ENCODE results near the gene GNA14. TPM values are rescaled to one million over a fixed set of nuclear protein-coding genes. Genes with fewer than 3 reads are reported as not detected.

The GNA14 gene
- total and polyA plus RNA-seq, 7 donors = 0.31 to 1.1 (median 0.47) TPM

- no peak overlapping the region for H3K4me3 ChIP-seq
- no peaks in the 10 kb centered on the region for H3K4me1 ChIP-seq
- WGBS, 3 donors = 73 to 75% (median 75%) methylated on average over 10 of the region's 10 CpGs
- no peaks in the 10 kb centered on the region for H3K36me3 ChIP-seq (ENCODE audit: insufficient read depth in 1 of 2, low read depth in 1 of 2)
- ATAC-seq (no peak), DNase-seq (no peak)
- TF ChIP-seq CTCF (IDR thresholded peaks at IDR 0.05) = no peak
- H3K27ac ChIP-seq = no peak overlapping the region
- intact Hi-C loops (cut with DNase I) = no loop called here
- H3K27me3 ChIP-seq (ENCODE audit: insufficient read depth in 3 of 3, low read length in 2 of 3) = no peaks in the 10 kb centered on the region
- H3K9me3 ChIP-seq = no peaks in the 10 kb centered on the region
Observed at GRCh38 chr9:77673941-77674791, 26.0 kb upstream of the GNA14 start.

- no peak overlapping the region for H3K27ac ChIP-seq
- no peak for ATAC-seq
Observed at GRCh38 chr9:77672183-77672582, 24.1 kb upstream of the GNA14 start.

GRCh38 chr9:77667151-77667550, 19.0 kb upstream of the GNA14 start:
- TF ChIP-seq CTCF (IDR thresholded peaks at IDR 0.05) = no peak
- intact Hi-C loops (cut with DNase I) = no loop called here
- Histone ChIP-seq H3K4me3 (no peak overlapping the region), H3K4me1 (no peaks in the 10 kb centered on the region), H3K36me3 (ENCODE audit: insufficient read depth in 1 of 2, low read depth in 1 of 2) (no peaks in the 10 kb centered on the region), H3K27ac (no peak overlapping the region), H3K9me3 (no peaks in the 10 kb centered on the region), H3K27me3 (ENCODE audit: insufficient read depth in 3 of 3, low read length in 2 of 3) (no peaks in the 10 kb centered on the region)
- DNase-seq = no peak
- 89 to 96% (median 92%) methylated on average over 1 of the region's 1 CpG for WGBS, 3 donors
- ATAC-seq = no peak

More at GRCh38 chr9:77672183-77672582, 24.1 kb upstream of the GNA14 start:
- no peaks in the 10 kb centered on the region for H3K9me3 ChIP-seq
- H3K4me1 ChIP-seq = no peaks in the 10 kb centered on the region
- intact Hi-C loops (cut with DNase I) = no loop called here
- DNase-seq = no peak
- no peaks in the 10 kb centered on the region for H3K27me3 ChIP-seq (ENCODE audit: insufficient read depth in 3 of 3, low read length in 2 of 3)
- WGBS, 3 donors = 78 to 85% (median 79%) methylated on average over 4 of the region's 4 CpGs
- H3K36me3 ChIP-seq (ENCODE audit: insufficient read depth in 1 of 2, low read depth in 1 of 2) = no peaks in the 10 kb centered on the region
- H3K4me3 ChIP-seq = no peak overlapping the region
- no peak for TF ChIP-seq CTCF (IDR thresholded peaks at IDR 0.05)

GRCh38 chr9:77663754-77664153, 15.6 kb upstream of the GNA14 start:
- Histone ChIP-seq H3K36me3 (ENCODE audit: insufficient read depth in 1 of 2, low read depth in 1 of 2) (no peaks in the 10 kb centered on the region), H3K27me3 (ENCODE audit: insufficient read depth in 3 of 3, low read length in 2 of 3) (no peaks in the 10 kb centered on the region), H3K27ac (no peak overlapping the region), H3K4me3 (no peak overlapping the region), H3K4me1 (no peaks in the 10 kb centered on the region), H3K9me3 (no peaks in the 10 kb centered on the region)
- DNase-seq (peak in 1 of 2 donors; percentile 19), ATAC-seq (no peak)
- intact Hi-C loops (cut with DNase I) = no loop called here
- TF ChIP-seq CTCF (IDR thresholded peaks at IDR 0.05) = no peak
- WGBS, 3 donors = 12 to 17% (median 12%) methylated on average over 5 of the region's 5 CpGs
